Measurements from ENCODE around the gene SHKBP1. TPM values are rescaled to one million over a fixed set of nuclear protein-coding genes. Genes with fewer than 3 reads are reported as not detected.

The SHKBP1 gene
- total and polyA plus RNA-seq, 2 of the 8 experiments (the other 6 are each of a cell fraction or from before 2014, with no cell fraction given), result 74.6 to 98.8 TPM

- Histone ChIP-seq H3K23me2 (ENCODE audit: low read depth, low read length) (no peaks in the 10 kb centered on the region), H3K79me1 (ENCODE audit: low read depth, low read length) (no peaks in the 10 kb centered on the region), H2AK5ac (ENCODE audit: low read depth, low read length) (no peak overlapping the region), H2BK120ac (replicated peaks; ENCODE audit: low read depth, low read length) (no peak overlapping the region), H3K9ac (replicated peaks in 1 of 4; ENCODE audit: extremely low read depth in 1 of 4, low read depth in 3 of 4, low read length in 3 of 4) (no peak overlapping the region), H3K56ac (replicated peaks; ENCODE audit: insufficient read length, low read depth, low read length) (no peak overlapping the region), H3K4ac (replicated peaks; ENCODE audit: insufficient read length, low read depth, low read length) (no peak overlapping the region), H2BK15ac (ENCODE audit: low read length) (no peak overlapping the region), H3K23ac (ENCODE audit: insufficient read length) (no peak overlapping the region), H3K9me3 (ENCODE audit: insufficient read depth in 2 of 2, low read depth in 1 of 2, low read length in 1 of 2) (no peaks in the 10 kb centered on the region), H4K5ac (ENCODE audit: insufficient read length, low read depth, low read length) (no peak overlapping the region), H3K4me3 (ENCODE audit: extremely low read depth in 1 of 4, insufficient read depth in 2 of 4, low read depth in 3 of 4, low read length in 4 of 4) (no peak overlapping the region), H2BK20ac (ENCODE audit: low read length) (no peak overlapping the region), H3K79me2 (ENCODE audit: control insufficient read depth in 1 of 2, insufficient read depth in 2 of 2, low read length in 2 of 2) (no peaks in the 10 kb centered on the region), H4K20me1 (replicated peaks in 1 of 2; ENCODE audit: control insufficient read depth in 1 of 2, insufficient read depth in 2 of 2, low read length in 2 of 2) (no peaks in the 10 kb centered on the region), H3K14ac (ENCODE audit: insufficient read length) (no peak overlapping the region), H3K18ac (ENCODE audit: extremely low read depth, low read length) (no peak overlapping the region), H2AFZ (ENCODE audit: low read length) (no peak overlapping the region), H2BK5ac (ENCODE audit: low read depth, low read length) (peak overlapping the region; percentile 60; the same call in 1 of the 2 replicates), H3K27ac (ENCODE audit: low read depth, low read length) (no peak overlapping the region), H2BK12ac (ENCODE audit: low read depth, low read length) (no peak overlapping the region), H3K4me1 (replicated peaks in 1 of 4; ENCODE audit: control insufficient read depth in 3 of 4, insufficient read depth in 4 of 4, low read length in 3 of 4) (peaks cover 0 to 3% (median 0%) of the 10 kb centered on the region in 4 experiments; a peak in 1 of 7 replicates), H4K8ac (ENCODE audit: extremely low read depth, insufficient read depth, low read length) (no peak overlapping the region), H3K36me3 (ENCODE audit: control insufficient read depth in 2 of 4, insufficient read depth in 4 of 4, low read length in 3 of 4) (no peaks in the 10 kb centered on the region), H3K4me2 (ENCODE audit: insufficient read depth in 1 of 2, low read depth in 2 of 2, low read length in 2 of 2) (no peak overlapping the region), H3K27me3 (replicated peaks in 1 of 4; ENCODE audit: control insufficient read depth in 3 of 4, extremely low read depth in 1 of 4, insufficient read depth in 3 of 4, low read length in 3 of 4) (no peaks in the 10 kb centered on the region; a peak in 4 of 7 replicates), H4K91ac (replicated peaks; ENCODE audit: insufficient read length, low read length) (no peak overlapping the region)
- FAIRE-seq (no peak), DNase-seq (ENCODE audit: low read depth in 1 of 2, low spot score in 2 of 2) (no peak)
- CTCF ChIA-PET (ENCODE audit: partially characterized antibody), result no interaction called here
- POLR2A ChIA-PET (ENCODE audit: partially characterized antibody), result interaction anchor here (1.1 kb wide), 1 partner anchor 110 kb away, joined by 3 read pairs; the partner anchor contains the start of gene ACTMAP
- 74% methylated on average over 4 of the region's 5 CpGs; no CpG with 5 or more reads in 1 of the 2 experiments for WGBS, 2 experiments (ENCODE audit: extremely low coverage in 1 of 2, insufficient coverage in 1 of 2, insufficient read length in 1 of 2, insufficient replicate concordance in 2 of 2, low coverage in 1 of 2, low lambda C conversion rate in 2 of 2, missing lambda C conversion rate in 1 of 2)
- TF ChIP-seq CHD2 (IDR thresholded peaks at IDR 0.05; ENCODE audit: low read length) (no peak), ASH2L (IDR thresholded peaks at IDR 0.05; ENCODE audit: low read length) (no peak), TAF7 (optimal IDR thresholded peaks at IDR 0.05; ENCODE audit: borderline replicate concordance, low read depth, low read length) (no peak), YY1 (IDR thresholded peaks at IDR 0.05; ENCODE audit: low read depth, low read length) (no peak)
Observed at GRCh38 chr19:40640744-40641143, 64.1 kb downstream of the SHKBP1 start.

Other genes starting within 250 kb of the SHKBP1 start
- 16.5 and 17.8 TPM in 2 replicates for gene C19orf47, start 228.5 kb upstream of the SHKBP1 start, total RNA-seq (2021; fragmentation: NEBNext Ultra II Directional; extraction: Animal tissue kit (Norgen Biotek cat#: 25700))
- gene C19orf47, start 228.5 kb upstream of the SHKBP1 start, polyA plus RNA-seq (2011; rRNA removed), result 27.3 and 32.8 TPM in 2 replicates
- 180 and 189 TPM in 2 replicates for gene PLD3, start 228.2 kb upstream of the SHKBP1 start, total RNA-seq (2021; fragmentation: NEBNext Ultra II Directional; extraction: Animal tissue kit (Norgen Biotek cat#: 25700))
- gene PLD3, start 228.2 kb upstream of the SHKBP1 start, polyA plus RNA-seq (2011; rRNA removed), result 543 and 635 TPM in 2 replicates
- gene HIPK4, start 186.7 kb upstream of the SHKBP1 start, total RNA-seq (2021; fragmentation: NEBNext Ultra II Directional; extraction: Animal tissue kit (Norgen Biotek cat#: 25700)), result 0.15 and 0.29 TPM in 2 replicates
- gene HIPK4, start 186.7 kb upstream of the SHKBP1 start, polyA plus RNA-seq (2011; rRNA removed), result 0.57 and 0.88 TPM in 2 replicates
- 5.8 and 6.0 TPM in 2 replicates for gene PRX, start 163.5 kb upstream of the SHKBP1 start, total RNA-seq (2021; fragmentation: NEBNext Ultra II Directional; extraction: Animal tissue kit (Norgen Biotek cat#: 25700))
- 2.8 and 3.8 TPM in 2 replicates for gene PRX, start 163.5 kb upstream of the SHKBP1 start, polyA plus RNA-seq (2011; rRNA removed)
- 4.9 and 5.4 TPM in 2 replicates for gene SERTAD1, start 150.9 kb upstream of the SHKBP1 start, total RNA-seq (2021; fragmentation: NEBNext Ultra II Directional; extraction: Animal tissue kit (Norgen Biotek cat#: 25700))
- gene SERTAD1, start 150.9 kb upstream of the SHKBP1 start, polyA plus RNA-seq (2011; rRNA removed), result 6.6 and 8.0 TPM in 2 replicates
- gene SERTAD3, start 132.5 kb upstream of the SHKBP1 start, total RNA-seq (2021; fragmentation: NEBNext Ultra II Directional; extraction: Animal tissue kit (Norgen Biotek cat#: 25700)), result 32.1 and 33.4 TPM in 2 replicates
- gene SERTAD3, start 132.5 kb upstream of the SHKBP1 start, polyA plus RNA-seq (2011; rRNA removed), result 15.1 and 23.5 TPM in 2 replicates
- 28.7 and 32.3 TPM in 2 replicates for gene BLVRB, start 111.1 kb upstream of the SHKBP1 start, total RNA-seq (2021; fragmentation: NEBNext Ultra II Directional; extraction: Animal tissue kit (Norgen Biotek cat#: 25700))
- gene BLVRB, start 111.1 kb upstream of the SHKBP1 start, polyA plus RNA-seq (2011; rRNA removed), result 182 and 196 TPM in 2 replicates
- gene SPTBN4, start 109.9 kb upstream of the SHKBP1 start, total RNA-seq (2021; fragmentation: NEBNext Ultra II Directional; extraction: Animal tissue kit (Norgen Biotek cat#: 25700)), result 1.9 and 3.4 TPM in 2 replicates
- 3.0 and 4.7 TPM in 2 replicates for gene SPTBN4, start 109.9 kb upstream of the SHKBP1 start, polyA plus RNA-seq (2011; rRNA removed)
- 75.3 and 77.1 TPM in 2 replicates for gene LTBP4, start 24.5 kb downstream of the SHKBP1 start, total RNA-seq (2021; fragmentation: NEBNext Ultra II Directional; extraction: Animal tissue kit (Norgen Biotek cat#: 25700))
- gene LTBP4, start 24.5 kb downstream of the SHKBP1 start, polyA plus RNA-seq (2011; rRNA removed), result 54.5 and 111 TPM in 2 replicates
- 24.8 and 29.4 TPM in 2 replicates for gene NUMBL, start 113.8 kb downstream of the SHKBP1 start, total RNA-seq (2021; fragmentation: NEBNext Ultra II Directional; extraction: Animal tissue kit (Norgen Biotek cat#: 25700))
- 13.5 and 20.0 TPM in 2 replicates for gene NUMBL, start 113.8 kb downstream of the SHKBP1 start, polyA plus RNA-seq (2011; rRNA removed)
- gene COQ8B, start 140.0 kb downstream of the SHKBP1 start, total RNA-seq (2021; fragmentation: NEBNext Ultra II Directional; extraction: Animal tissue kit (Norgen Biotek cat#: 25700)), result 39.3 and 41.7 TPM in 2 replicates
- 46.1 and 67.6 TPM in 2 replicates for gene COQ8B, start 140.0 kb downstream of the SHKBP1 start, polyA plus RNA-seq (2011; rRNA removed)
- 8.9 and 9.5 TPM in 2 replicates for gene ITPKC, start 140.2 kb downstream of the SHKBP1 start, total RNA-seq (2021; fragmentation: NEBNext Ultra II Directional; extraction: Animal tissue kit (Norgen Biotek cat#: 25700))
- gene ITPKC, start 140.2 kb downstream of the SHKBP1 start, polyA plus RNA-seq (2011; rRNA removed), result 5.2 and 7.8 TPM in 2 replicates
- gene ACTMAP, start 173.6 kb downstream of the SHKBP1 start, total RNA-seq (2021; fragmentation: NEBNext Ultra II Directional; extraction: Animal tissue kit (Norgen Biotek cat#: 25700)), result 24.8 and 26.5 TPM in 2 replicates
- 24.1 and 30.3 TPM in 2 replicates for gene ACTMAP, start 173.6 kb downstream of the SHKBP1 start, polyA plus RNA-seq (2011; rRNA removed)
- gene SNRPA, start 174.3 kb downstream of the SHKBP1 start, total RNA-seq (2021; fragmentation: NEBNext Ultra II Directional; extraction: Animal tissue kit (Norgen Biotek cat#: 25700)), result 201 and 220 TPM in 2 replicates
- gene SNRPA, start 174.3 kb downstream of the SHKBP1 start, polyA plus RNA-seq (2011; rRNA removed), result 202 and 283 TPM in 2 replicates
- not detected in 2 replicates for gene MIA, start 198.6 kb downstream of the SHKBP1 start, total RNA-seq (2021; fragmentation: NEBNext Ultra II Directional; extraction: Animal tissue kit (Norgen Biotek cat#: 25700))
- not detected in 2 replicates for gene MIA, start 198.6 kb downstream of the SHKBP1 start, polyA plus RNA-seq (2011; rRNA removed)
- gene RAB4B, start 201.4 kb downstream of the SHKBP1 start, total RNA-seq (2021; fragmentation: NEBNext Ultra II Directional; extraction: Animal tissue kit (Norgen Biotek cat#: 25700)), result 15.8 and 15.9 TPM in 2 replicates
- 28.6 and 42.1 TPM in 2 replicates for gene RAB4B, start 201.4 kb downstream of the SHKBP1 start, polyA plus RNA-seq (2011; rRNA removed)
- gene EGLN2, start 222.3 kb downstream of the SHKBP1 start, total RNA-seq (2021; fragmentation: NEBNext Ultra II Directional; extraction: Animal tissue kit (Norgen Biotek cat#: 25700)), result 101 and 103 TPM in 2 replicates
- gene EGLN2, start 222.3 kb downstream of the SHKBP1 start, polyA plus RNA-seq (2011; rRNA removed), result 86.9 and 101 TPM in 2 replicates